Keratinocyte (primary cell): Measurements from ENCODE around the gene GARS1. TPM values are rescaled to one million over a fixed set of nuclear protein-coding genes. Genes with fewer than 3 reads are reported as not detected.
A peak's percentile ranks its signal among the peaks of the same experiment; 100 is the strongest.

Experiments
- DNase-seq: peaks from one replicate; pipeline ENCODE4 v3.0.0-alpha.2; 2011; ENCODE audit warnings: low read depth, missing footprints, low spot score
- FAIRE-seq: peaks from 2 replicates; lab custom pipeline; 2011; peaks lifted over from hg19 to GRCh38; lab: Jason Lieb, UNC
- H2AFZ ChIP-seq: 2 replicates; pipeline ENCODE4 v1.6.0; 2012; ENCODE audit warnings: low read length, control low read depth, inconsistent platforms; ENCODE audit not compliant: control insufficient read depth
- H3K27ac ChIP-seq: 2 replicates; pipeline ENCODE4 v1.5.1; 2011; ENCODE audit warnings: low read length; ENCODE audit not compliant: control insufficient read depth, insufficient read depth
- H3K27me3 ChIP-seq: 3 replicates; pipeline ENCODE4 v1.6.0; 2011; ENCODE audit warnings: low read length; ENCODE audit not compliant: control insufficient read depth, insufficient read depth; ENCODE audit errors: extremely low read depth
- H3K36me3 ChIP-seq, 2 experiments: 2 replicates in 1 of 2; 3 replicates in 1 of 2; pipeline ENCODE4 v1.5.1; 2011; ENCODE audit warnings: low read length in 2 of 2, mild to moderate bottlenecking in 1 of 2; ENCODE audit not compliant: control insufficient read depth in 2 of 2, insufficient read depth in 2 of 2; ENCODE audit errors: extremely low read depth in 1 of 2
- H3K4me1 ChIP-seq: 3 replicates; pipeline ENCODE4 v1.5.1; 2011; ENCODE audit warnings: low read length; ENCODE audit not compliant: control insufficient read depth, insufficient read depth; ENCODE audit errors: extremely low read depth
- H3K4me2 ChIP-seq: 3 replicates; pipeline ENCODE4 v1.6.0; 2011; ENCODE audit warnings: low read depth, low read length; ENCODE audit not compliant: control insufficient read depth, insufficient read depth; ENCODE audit errors: extremely low read depth
- H3K4me3 ChIP-seq, 3 experiments: fragments of 200-600 bp in 1 of 3; sonication (generic) in 1 of 3; 2 replicates in 2 of 3; 3 replicates in 1 of 3; pipeline ENCODE4 v1.5.1; 2011 to 2016; ENCODE audit warnings: low read length in 3 of 3, mild to moderate bottlenecking in 3 of 3, control low read depth in 2 of 3, inconsistent platforms in 1 of 3, low read depth in 1 of 3, mixed read lengths in 1 of 3, mixed run types in 1 of 3, moderate library complexity in 1 of 3; ENCODE audit not compliant: control insufficient read depth in 2 of 3, insufficient read depth in 2 of 3; ENCODE audit errors: extremely low read depth in 1 of 3
- H3K79me2 ChIP-seq: 2 replicates; pipeline ENCODE4 v1.6.0; 2012; ENCODE audit warnings: low read length; ENCODE audit not compliant: control insufficient read depth, insufficient read depth
- H3K9ac ChIP-seq: 3 replicates; pipeline ENCODE4 v1.6.0; 2011; ENCODE audit warnings: low read length; ENCODE audit not compliant: control insufficient read depth, insufficient read depth; ENCODE audit errors: extremely low read depth
- H3K9me1 ChIP-seq: 3 replicates; pipeline ENCODE4 v1.6.0; 2011; ENCODE audit warnings: low read length; ENCODE audit not compliant: control insufficient read depth, insufficient read depth; ENCODE audit errors: extremely low read depth
- H3K9me3 ChIP-seq: 2 replicates; pipeline ENCODE4 v1.5.1; 2012; ENCODE audit warnings: low read depth, low read length; ENCODE audit not compliant: control insufficient read depth
- H4K20me1 ChIP-seq: 3 replicates; pipeline ENCODE4 v1.6.0; 2011; ENCODE audit warnings: low read length; ENCODE audit not compliant: control insufficient read depth, insufficient read depth; ENCODE audit errors: extremely low read depth
- CTCF ChIP-seq, 3 experiments: IDR thresholded peaks in 1 of 3; conservative IDR thresholded peaks in 1 of 3; optimal IDR thresholded peaks in 1 of 3; 2 replicates in 2 of 3; 3 replicates in 1 of 3; pipeline versions ENCODE3 to v1.5.1; 2011; ENCODE audit warnings: low read length in 3 of 3, mild to moderate bottlenecking in 3 of 3, moderate library complexity in 2 of 3, control low read depth in 1 of 3, inconsistent platforms in 1 of 3; ENCODE audit not compliant: insufficient read depth in 2 of 3; ENCODE audit errors: extremely low read depth in 1 of 3
- EZH2 ChIP-seq: IDR thresholded peaks from one replicate; pipeline ENCODE4 v1.6.1; 2012; ENCODE audit warnings: inconsistent platforms, mild to moderate bottlenecking, low read length, moderate library complexity
- dilution Hi-C: fragments of 300-500 bp; cut with MboI; formaldehyde crosslinking; loops from one replicate; pipeline ENCODE4 v1.7.0; 2020; ENCODE audit warnings: low sequenced_read_pairs; ENCODE audit not compliant: extremely low pct_ligation_motif_present
- polyA plus RNA-seq, 5 experiments: library from polyadenylated mRNA; depleted of rRNA in 3 of 5; stranded (reverse) in 3 of 5; stranded (forward) in 1 of 5; unstranded in 1 of 5; fragments of >200 nt; gene quantifications; 1 replicate in 1 of 5; 2 replicates in 3 of 5; 3 replicates in 1 of 5; pipeline versions ENCODE4 v1.2.1 to v1.2.3, GENCODE V29; 2011 to 2012; ENCODE audit warnings: missing spikeins in 2 of 5, low read depth in 1 of 5, low replicate concordance in 1 of 5

Gene GARS1
- polyA plus RNA-seq, 1 donor (not counting 4 experiments of a cell fraction or from before 2014, with no cell fraction given) = 411 TPM

GRCh38 chr7:30557245-30557644, 37.4 kb upstream of the GARS1 start:
- Histone ChIP-seq H3K9me1 (no peaks in the 10 kb centered on the region), H2AFZ (no peak overlapping the region), H3K9me3 (no peaks in the 10 kb centered on the region), H3K36me3 (peaks cover 0 to 1% of the 10 kb centered on the region in 2 experiments), H3K4me3 (no peak overlapping the region), H3K4me2 (no peak overlapping the region), H3K27ac (no peak overlapping the region), H4K20me1 (no peaks in the 10 kb centered on the region), H3K79me2 (no peaks in the 10 kb centered on the region), H3K27me3 (no peaks in the 10 kb centered on the region), H3K4me1 (peaks cover 15% of the 10 kb centered on the region), H3K9ac (no peak overlapping the region)
- DNase-seq (no peak), FAIRE-seq (no peak)
- no peak for TF ChIP-seq CTCF (optimal IDR thresholded peaks at IDR 0.05 in 1 of 3, IDR thresholded peaks at IDR 0.05 in 1 of 3, conservative IDR thresholded peaks at IDR 0.05 in 1 of 3; ENCODE audit: extremely low read depth in 1 of 3, insufficient read depth in 2 of 3, low read length in 3 of 3)
- TF ChIP-seq EZH2 = no peak
- dilution Hi-C loops = no loop called here

- no peak overlapping the region for H3K27ac ChIP-seq
These were observed 35.1 kb upstream of the GARS1 start for GRCh38 chr7:30559611-30560010.

More at GRCh38 chr7:30559611-30560010, 35.1 kb upstream of the GARS1 start:
- Histone ChIP-seq H3K9ac (no peak overlapping the region), H3K9me1 (no peaks in the 10 kb centered on the region), H3K4me3 (no peak overlapping the region), H3K79me2 (no peaks in the 10 kb centered on the region), H3K36me3 (peaks cover 2 to 5% of the 10 kb centered on the region in 2 experiments), H4K20me1 (no peaks in the 10 kb centered on the region), H3K4me2 (no peak overlapping the region), H3K9me3 (peaks cover 4% of the 10 kb centered on the region), H3K4me1 (peaks cover 28% of the 10 kb centered on the region), H3K27me3 (no peaks in the 10 kb centered on the region), H2AFZ (no peak overlapping the region)
- dilution Hi-C loops = no loop called here
- DNase-seq = no peak
- TF ChIP-seq EZH2 (no peak), CTCF (optimal IDR thresholded peaks at IDR 0.05 in 1 of 3, IDR thresholded peaks at IDR 0.05 in 1 of 3, conservative IDR thresholded peaks at IDR 0.05 in 1 of 3; ENCODE audit: extremely low read depth in 1 of 3, insufficient read depth in 2 of 3, low read length in 3 of 3) (no peak)
- peak; percentile 58 for FAIRE-seq
